ENCODE measurements around the gene LRRC71. TPM values are rescaled to one million over a fixed set of nuclear protein-coding genes. Genes with fewer than 3 reads are reported as not detected.

LRRC71 gene
- total and polyA plus RNA-seq, 8 donors = 0.30 to 0.59 TPM; not detected in 6

DNA sequence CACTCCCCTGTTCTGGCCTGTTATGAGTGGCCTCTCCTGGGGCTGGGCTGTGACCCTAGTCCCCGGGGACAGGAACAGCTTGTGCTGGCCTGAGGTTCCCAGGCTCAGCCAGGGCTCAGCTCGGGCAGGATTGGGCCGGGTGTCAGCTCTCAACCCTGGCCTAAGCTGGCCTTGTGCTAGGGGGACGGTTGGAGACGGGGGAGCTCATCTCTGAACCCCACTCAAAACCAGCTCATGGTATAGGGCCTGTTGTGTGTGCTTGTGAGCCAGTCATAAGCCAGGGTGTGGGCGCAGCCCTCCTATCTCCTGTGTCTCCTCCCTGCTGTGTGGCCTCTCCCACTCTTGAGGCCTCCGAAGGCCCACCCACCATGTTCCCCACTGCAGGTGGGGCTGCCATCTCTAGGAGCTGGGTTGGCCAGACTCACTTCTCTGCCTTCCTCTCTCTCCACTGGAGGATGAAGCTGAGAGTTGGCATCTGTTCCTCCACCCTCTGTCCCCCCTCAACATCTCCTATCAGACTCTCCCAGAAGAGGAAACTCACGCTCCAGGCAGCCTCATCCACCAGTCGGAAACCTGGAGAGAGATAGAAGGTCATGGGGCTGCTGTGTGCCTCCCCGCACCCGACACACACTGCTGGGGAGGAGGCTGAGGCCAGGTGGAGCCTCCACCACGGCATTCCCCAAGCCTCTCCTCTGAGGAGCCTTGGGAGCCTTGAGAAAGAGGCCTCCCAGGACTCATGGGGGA lies 25.5 kb upstream of the LRRC71 start:
- no peak for TF ChIP-seq CTCF (IDR thresholded peaks at IDR 0.05)
- H3K27me3 ChIP-seq = peaks cover 0 to 3% (median 0%) of the 10 kb centered on the region in 4 donors
- DNase-seq (peak in 2 of 6 donors; percentile 28 to 32), FAIRE-seq (no peak), ATAC-seq (no peak)
- 70 to 72% methylated on average over 12 of the region's 12 CpGs for WGBS, 2 donors
- no peaks in the 10 kb centered on the region for H3K4me1 ChIP-seq
- H3K36me3 ChIP-seq = no peaks in the 10 kb centered on the region
- intact Hi-C loops (cut with DNase I) = no loop called here
- no peaks in the 10 kb centered on the region for H3K9me3 ChIP-seq
- H3K27ac ChIP-seq = no peak overlapping the region
- peak overlapping the region in 1 of 4 donors; percentile 30 for H3K4me3 ChIP-seq

GRCh38 chr1:156895455-156895812 lies 25.0 kb upstream of the LRRC71 start:
- no peak for ATAC-seq

DNA sequence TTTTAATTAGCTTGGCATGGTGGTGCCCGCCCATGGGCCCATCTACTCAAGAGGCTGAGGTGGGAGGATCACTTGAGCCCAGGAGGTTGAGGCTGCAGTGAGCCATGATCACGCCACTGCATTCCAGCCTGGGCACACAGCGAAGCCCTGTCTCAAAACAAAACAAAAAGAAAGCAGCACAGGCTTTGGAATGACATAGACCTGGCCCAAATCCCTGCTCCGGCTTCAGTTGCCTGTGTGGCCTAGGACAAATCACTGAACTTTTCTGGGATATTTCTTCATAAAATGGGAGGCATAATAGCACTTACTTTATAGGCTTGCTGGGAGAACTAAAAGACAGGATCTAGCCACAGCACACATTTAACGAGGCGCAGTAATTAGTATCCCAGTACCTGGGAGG lies 24.5 kb upstream of the LRRC71 start:
- Histone ChIP-seq H3K4me1 (no peaks in the 10 kb centered on the region), H3K27me3 (peaks cover 0 to 3% (median 0%) of the 10 kb centered on the region in 4 donors), H3K9me3 (no peaks in the 10 kb centered on the region), H3K36me3 (no peaks in the 10 kb centered on the region), H3K27ac (no peak overlapping the region), H3K4me3 (no peak overlapping the region)
- FAIRE-seq = no peak
- TF ChIP-seq CTCF (IDR thresholded peaks at IDR 0.05) = no peak
- no peak for ATAC-seq
- WGBS, 2 donors = 86 to 93% methylated on average over 6 of the region's 6 CpGs
- DNase-seq = no peak
- intact Hi-C loops (cut with DNase I) = no loop called here

More at GRCh38 chr1:156895455-156895812, 25.0 kb upstream of the LRRC71 start:
- DNase-seq (no peak), FAIRE-seq (no peak)
- Histone ChIP-seq H3K9me3 (no peaks in the 10 kb centered on the region), H3K4me1 (no peaks in the 10 kb centered on the region), H3K4me3 (no peak overlapping the region), H3K27ac (no peak overlapping the region), H3K27me3 (peaks cover 0 to 3% (median 0%) of the 10 kb centered on the region in 4 donors), H3K36me3 (no peaks in the 10 kb centered on the region)
- WGBS, 2 donors = 69 to 71% methylated on average over 4 of the region's 4 CpGs
- intact Hi-C loops (cut with DNase I) = no loop called here
- TF ChIP-seq CTCF (IDR thresholded peaks at IDR 0.05) = no peak

GRCh38 chr1:156896490-156897033 lies 23.9 kb upstream of the LRRC71 start:
- Histone ChIP-seq H3K27ac (no peak overlapping the region), H3K36me3 (no peaks in the 10 kb centered on the region), H3K27me3 (peaks cover 0 to 3% (median 0%) of the 10 kb centered on the region in 4 donors), H3K4me1 (no peaks in the 10 kb centered on the region), H3K9me3 (no peaks in the 10 kb centered on the region), H3K4me3 (no peak overlapping the region)
- ATAC-seq = no peak
- WGBS, 2 donors = 75 to 85% methylated on average over 16 of the region's 16 CpGs
- no peak for TF ChIP-seq CTCF (IDR thresholded peaks at IDR 0.05)
- peak in 1 of 6 donors; percentile 47 for DNase-seq
- FAIRE-seq = no peak
- intact Hi-C loops (cut with DNase I) = no loop called here

Data from pancreas (tissue), 10 donors.